ENCODE measurements around the gene MRS2.
"Not testable (repeated sequence)": the region's sequence is repeated elsewhere in the genome, so short reads cannot be mapped to it uniquely, and the experiment has no call there.

Gene MRS2, protein sequence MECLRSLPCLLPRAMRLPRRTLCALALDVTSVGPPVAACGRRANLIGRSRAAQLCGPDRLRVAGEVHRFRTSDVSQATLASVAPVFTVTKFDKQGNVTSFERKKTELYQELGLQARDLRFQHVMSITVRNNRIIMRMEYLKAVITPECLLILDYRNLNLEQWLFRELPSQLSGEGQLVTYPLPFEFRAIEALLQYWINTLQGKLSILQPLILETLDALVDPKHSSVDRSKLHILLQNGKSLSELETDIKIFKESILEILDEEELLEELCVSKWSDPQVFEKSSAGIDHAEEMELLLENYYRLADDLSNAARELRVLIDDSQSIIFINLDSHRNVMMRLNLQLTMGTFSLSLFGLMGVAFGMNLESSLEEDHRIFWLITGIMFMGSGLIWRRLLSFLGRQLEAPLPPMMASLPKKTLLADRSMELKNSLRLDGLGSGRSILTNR

DNA sequence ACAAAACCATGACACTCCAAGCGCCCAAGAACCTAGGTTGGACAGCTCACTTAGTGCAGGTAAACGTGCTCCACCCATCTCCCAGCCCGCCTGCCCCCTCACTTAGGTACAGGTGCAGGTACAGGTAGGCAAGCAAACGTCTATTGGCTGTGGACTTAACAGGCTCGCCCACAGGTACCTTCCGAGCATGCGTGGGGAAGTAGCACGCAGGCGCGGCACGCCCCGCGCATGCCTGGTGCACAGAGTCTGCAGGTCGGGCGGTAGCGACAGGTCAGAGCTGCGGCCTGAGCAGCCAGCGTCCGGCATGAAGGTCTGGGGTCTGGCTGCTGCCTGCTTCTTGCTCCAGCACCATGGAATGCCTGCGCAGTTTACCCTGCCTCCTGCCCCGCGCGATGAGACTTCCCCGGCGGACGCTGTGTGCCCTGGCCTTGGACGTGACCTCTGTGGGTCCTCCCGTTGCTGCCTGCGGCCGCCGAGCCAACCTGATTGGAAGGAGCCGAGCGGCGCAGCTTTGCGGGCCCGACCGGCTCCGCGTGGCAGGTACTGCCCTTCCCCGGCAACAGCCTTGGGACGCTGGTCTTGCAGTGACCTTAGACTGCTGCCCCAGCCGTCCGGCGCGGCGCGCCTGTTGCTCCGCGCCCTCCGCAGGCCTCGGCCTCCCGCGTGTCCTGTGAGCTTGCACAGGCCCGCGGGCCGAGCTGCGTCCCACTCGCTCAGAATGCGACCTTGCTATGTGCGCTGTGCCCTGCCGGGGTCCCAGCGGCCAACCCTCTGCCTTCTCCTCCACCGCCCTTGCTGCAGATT is at the start of gene MRS2:
Gene MRS2, plus strand, starts transcription at position 240 of the 804 bp plus-strand sequence. Its CDS starts 111 bp downstream, at position 351.
- DNase-seq = peak; percentile 83 to 86
- no peak for TF ChIP-seq GATA1 (IDR thresholded peaks at IDR 0.05; ENCODE audit: low read depth, low read length)
- TF ChIP-seq POLR2A (IDR thresholded peaks at IDR 0.05; ENCODE audit: low read length) = peak; percentile 74

DNA sequence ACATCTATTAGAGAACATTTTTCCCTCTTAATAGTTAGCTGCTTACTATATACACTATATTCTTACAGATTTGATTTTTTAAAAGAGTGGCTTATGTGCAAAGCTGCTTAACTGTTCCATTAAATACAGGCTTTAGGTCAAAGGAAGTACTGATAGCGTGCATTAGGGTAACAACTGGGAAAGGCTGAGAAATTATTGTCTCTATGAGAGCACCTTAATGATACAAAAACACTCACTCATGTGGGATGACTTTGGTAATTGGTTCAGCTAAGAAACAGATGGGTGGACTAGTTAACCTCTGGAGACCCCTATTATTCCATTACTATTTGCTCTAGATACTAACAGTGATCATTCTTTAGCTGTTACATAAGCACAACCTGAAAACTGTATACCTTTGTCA is 48.9 kb upstream of the MRS2 start:
- TF ChIP-seq POLR2A (IDR thresholded peaks at IDR 0.05; ENCODE audit: low read length) = no peak
- no peak for TF ChIP-seq GATA1 (IDR thresholded peaks at IDR 0.05; ENCODE audit: low read depth, low read length)
- no peak for DNase-seq

DNA sequence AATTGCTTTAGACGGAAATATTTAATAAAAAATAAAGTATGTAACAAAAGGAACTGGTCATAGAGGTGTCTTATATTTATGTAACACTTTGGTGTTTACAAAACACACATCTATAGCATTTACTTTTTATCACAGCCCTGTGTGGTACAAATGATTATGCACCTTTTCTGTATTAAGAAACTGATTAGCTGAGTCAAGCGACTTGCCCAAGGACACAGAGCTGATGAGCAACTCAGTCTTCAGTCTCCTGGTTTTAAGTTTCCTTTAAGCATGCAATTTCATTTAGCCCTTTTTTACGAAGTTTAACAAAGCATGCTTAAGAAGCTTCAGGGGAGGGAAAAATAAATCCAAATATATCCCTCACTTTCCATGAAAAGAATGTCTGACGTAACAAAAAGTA is 47.3 kb upstream of the MRS2 start:
- TF ChIP-seq GATA1 (IDR thresholded peaks at IDR 0.05; ENCODE audit: low read depth, low read length) = no peak
- no peak for TF ChIP-seq POLR2A (IDR thresholded peaks at IDR 0.05; ENCODE audit: low read length)
- DNase-seq = no peak

DNA sequence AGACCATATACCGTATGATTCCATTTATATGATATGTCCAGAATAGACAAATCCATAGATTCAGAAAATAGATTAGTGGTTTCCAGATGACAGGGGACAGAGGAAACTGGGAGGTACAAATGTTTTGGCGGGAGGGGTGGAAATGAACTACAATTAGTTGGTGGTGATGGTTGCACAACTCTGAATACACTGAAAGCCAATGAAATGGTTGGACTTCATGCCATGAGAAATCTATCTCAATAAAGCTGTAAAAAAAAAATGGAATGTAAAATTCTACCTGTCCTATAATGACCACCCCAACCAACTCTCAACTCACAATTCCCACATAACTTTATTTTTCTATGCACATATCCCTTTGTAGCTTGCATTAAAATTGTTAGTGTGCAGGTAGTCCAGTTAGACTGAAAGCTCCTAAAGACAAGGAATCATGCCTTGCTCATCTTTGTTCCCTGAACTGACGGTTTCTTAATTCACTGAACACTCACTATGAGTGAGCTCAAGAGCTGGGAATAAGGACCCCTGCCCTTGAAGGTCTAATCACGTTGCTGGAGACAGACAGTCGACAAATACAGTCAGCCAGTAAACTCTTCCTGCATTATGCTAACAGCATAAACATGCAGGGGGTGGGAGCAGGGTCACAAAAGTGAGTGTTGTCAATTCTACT is 46.3 kb upstream of the MRS2 start:
- DNase-seq = no peak
- TF ChIP-seq POLR2A (IDR thresholded peaks at IDR 0.05; ENCODE audit: low read length) = no peak
- no peak for TF ChIP-seq GATA1 (IDR thresholded peaks at IDR 0.05; ENCODE audit: low read depth, low read length)

DNA sequence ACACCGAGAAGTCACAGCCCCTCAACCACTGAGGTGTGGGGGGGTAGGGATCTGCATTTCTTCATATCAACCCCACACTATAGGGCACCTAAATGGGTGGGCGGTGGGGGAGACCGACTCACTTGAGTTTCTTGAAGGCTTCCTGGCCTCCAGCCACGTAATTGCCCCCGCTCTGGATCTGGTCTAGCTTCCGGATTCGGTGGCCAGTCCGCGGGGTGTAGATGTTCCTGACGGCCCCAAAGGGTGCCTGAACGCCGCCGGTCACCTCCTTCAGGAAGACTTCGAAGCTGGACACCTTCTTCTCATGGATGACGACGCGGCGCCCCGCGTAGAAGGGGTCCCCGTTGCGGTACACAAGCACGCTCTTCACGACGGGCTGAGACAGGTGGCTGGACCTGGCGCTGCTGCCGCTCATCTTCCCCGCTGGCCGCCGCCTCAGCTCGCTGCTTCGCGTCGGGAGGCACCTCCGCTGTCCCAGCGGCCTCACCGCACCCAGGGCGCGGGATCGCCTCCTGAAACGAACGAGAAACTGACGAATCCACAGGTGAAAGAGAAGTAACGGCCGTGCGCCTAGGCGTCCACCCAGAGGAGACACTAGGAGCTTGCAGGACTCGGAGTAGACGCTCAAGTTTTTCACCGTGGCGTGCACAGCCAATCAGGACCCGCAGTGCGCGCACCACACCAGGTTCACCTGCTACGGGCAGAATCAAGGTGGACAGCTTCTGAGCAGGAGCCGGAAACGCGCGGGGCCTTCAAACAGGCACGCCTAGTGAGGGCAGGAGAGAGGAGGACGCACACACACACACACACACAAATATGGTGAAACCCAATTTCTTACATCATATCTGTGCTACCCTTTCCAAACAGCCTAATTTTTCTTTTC is 45.2 kb upstream of the MRS2 start, which contains the start of gene DCDC2:
Gene DCDC2, minus strand, starts transcription at position 724 of the 883 bp plus-strand sequence. Its CDS starts 309 bp downstream, at position 415.
- DNase-seq = peak; percentile 9 to 37
- TF ChIP-seq GATA1 (IDR thresholded peaks at IDR 0.05; ENCODE audit: low read depth, low read length) (no peak), POLR2A (IDR thresholded peaks at IDR 0.05; ENCODE audit: low read length) (no peak)

- TF ChIP-seq GATA1 (IDR thresholded peaks at IDR 0.05; ENCODE audit: low read depth, low read length) (no peak), POLR2A (IDR thresholded peaks at IDR 0.05; ENCODE audit: low read length) (no peak)
- DNase-seq = peak in 1 of 2 experiments; percentile 12
Measured at GRCh38 chr6:24358219-24358821, 44.4 kb upstream of the MRS2 start.

DNA sequence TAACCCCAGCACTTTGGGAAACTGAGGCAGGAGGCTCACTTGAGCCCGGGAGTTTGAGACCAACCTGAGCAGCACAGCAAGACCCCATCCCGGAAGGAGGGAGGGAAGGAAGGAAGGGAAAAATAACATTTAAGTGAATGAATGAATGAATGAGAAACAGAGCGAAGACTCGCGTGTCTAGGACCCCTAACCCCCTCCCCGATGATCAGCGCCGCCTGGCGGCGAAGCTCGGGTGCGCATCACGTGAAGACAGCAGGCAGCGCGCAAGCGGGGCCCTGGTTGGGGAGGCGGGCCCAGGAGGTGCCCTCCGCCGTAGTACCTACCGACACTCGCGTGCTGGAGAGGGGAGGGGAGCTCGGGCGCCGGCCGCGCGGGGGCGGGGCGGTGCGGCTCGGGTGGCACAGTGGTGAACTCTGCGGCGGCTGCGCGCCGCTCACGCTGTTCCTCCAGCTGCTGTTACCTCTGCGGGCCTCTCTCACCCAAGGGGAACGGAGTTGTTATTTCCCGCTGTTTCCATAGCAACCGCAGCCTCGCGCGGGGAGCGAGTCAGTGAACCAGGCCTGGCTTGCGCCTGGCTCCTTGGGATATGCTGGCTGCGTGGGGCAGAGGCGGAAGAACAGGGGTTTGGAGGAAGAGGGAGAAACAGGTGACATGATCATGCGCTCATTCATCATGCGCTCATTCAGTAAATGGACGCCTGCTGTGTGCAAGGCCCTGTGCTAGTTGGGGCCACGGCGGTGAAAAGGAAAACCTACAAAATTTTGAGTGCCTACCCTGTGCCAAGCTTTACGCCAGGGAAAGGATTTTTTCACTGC is 42.9 kb upstream of the MRS2 start:
- peak; percentile 82 to 84 for DNase-seq

DNA sequence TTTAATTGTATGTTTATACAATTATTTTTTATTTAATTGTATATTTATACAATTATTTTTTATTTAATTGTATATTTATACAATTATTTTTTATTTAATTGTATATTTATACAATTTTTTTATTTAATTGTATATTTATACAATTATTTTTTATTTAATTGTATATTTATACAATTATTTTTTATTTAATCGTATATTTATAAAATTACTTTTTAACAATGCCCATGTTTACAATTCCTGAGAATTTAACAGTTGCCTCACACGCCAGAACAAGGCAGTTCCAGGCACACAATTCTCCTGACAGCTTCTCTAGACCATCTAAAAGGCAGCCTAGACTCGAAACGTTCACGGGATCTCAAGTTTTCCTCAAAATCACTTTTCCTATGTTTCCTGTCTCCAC is 40.4 kb upstream of the MRS2 start:
- DNase-seq = not testable (repeated sequence)

More for the DNA sequence above, 42.9 kb upstream of the MRS2 start:
- TF ChIP-seq POLR2A (IDR thresholded peaks at IDR 0.05; ENCODE audit: low read length) (no peak), GATA1 (IDR thresholded peaks at IDR 0.05; ENCODE audit: low read depth, low read length) (no peak)

DNA sequence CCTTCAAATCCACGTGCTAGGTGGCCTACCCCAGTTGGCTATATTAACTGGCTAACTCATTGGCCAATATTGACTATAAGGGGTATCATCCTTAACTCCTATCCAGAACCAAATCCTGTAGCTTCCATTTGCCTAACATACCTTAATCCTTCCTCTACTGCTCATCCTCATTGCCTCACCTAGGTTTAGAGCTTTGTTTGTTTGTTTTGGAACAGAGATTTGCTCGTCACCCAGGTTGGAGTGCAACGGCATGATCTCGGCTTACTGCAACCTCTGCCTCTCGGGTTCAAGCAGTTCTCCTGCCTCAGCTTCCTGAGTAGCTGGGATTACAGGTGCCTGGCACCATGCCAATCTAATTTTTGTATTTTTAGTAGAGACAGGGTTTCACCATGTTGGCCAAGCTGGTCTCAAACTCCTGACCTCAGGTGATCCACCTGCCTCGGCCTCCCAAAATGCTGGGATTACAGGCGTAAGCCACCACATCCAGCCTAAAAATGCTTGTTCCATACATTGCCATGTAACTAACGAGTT is 37.6 kb upstream of the MRS2 start:
- not testable (repeated sequence) for DNase-seq

DNA sequence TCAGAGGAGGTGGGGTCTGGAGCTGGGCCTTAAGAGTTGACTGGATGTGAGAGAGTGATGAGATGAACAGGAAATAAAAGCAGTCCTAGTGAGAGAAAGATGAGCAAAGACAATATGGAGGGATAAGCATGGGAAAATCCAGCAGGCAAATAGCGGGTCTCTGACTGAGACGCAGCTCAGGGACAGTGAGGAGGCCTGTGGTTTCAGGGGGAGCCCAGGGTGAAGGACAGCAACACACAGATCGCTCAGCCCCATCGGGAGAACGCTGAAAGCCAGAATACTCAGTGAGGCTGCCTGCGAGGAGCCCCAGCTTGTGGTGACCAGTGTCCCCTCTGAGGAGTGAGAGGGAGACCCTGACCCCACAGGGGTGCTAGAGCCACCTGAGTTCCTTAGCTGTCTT is 28.1 kb upstream of the MRS2 start:
- DNase-seq = no peak
- TF ChIP-seq GATA1 (IDR thresholded peaks at IDR 0.05; ENCODE audit: low read depth, low read length) (no peak), POLR2A (IDR thresholded peaks at IDR 0.05; ENCODE audit: low read length) (no peak)

DNA sequence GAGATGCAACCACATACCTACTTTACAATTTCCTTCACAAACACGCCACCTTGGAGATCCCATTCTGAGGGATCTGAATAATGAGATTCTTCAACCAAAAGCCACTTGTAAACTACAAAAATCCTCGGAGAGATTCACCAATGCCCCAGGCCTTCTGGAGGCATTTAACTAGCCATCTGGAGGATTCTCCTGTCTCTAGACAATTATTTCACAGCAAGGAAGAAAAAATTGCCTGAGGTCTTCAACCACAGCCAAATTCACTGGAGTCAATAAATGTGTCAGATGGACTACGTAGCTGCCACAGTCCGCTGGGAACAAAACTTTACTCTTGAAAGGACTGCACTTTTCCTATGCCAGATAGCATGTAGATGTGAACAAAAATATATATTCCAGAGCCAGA is 25.9 kb upstream of the MRS2 start:
- no peak for DNase-seq
- TF ChIP-seq GATA1 (IDR thresholded peaks at IDR 0.05; ENCODE audit: low read depth, low read length) (no peak), POLR2A (IDR thresholded peaks at IDR 0.05; ENCODE audit: low read length) (no peak)

All from erythroblast (primary cell).